H1 (cell line): ENCODE results near the gene TRIP13. TPM values are rescaled to one million over a fixed set of nuclear protein-coding genes. Genes with fewer than 3 reads are reported as not detected.

ENCODE experiments used
- SP1 ChIP-seq: IDR thresholded peaks from 2 replicates; pipeline ENCODE4 v1.6.1; 2011; ENCODE audit warnings: low read depth, low read length
- polyA plus RNA-seq, 7 experiments: library from polyadenylated mRNA; depleted of rRNA in 3 of 7; stranded (reverse) in 5 of 7; unstranded in 2 of 7; fragments of >200 nt in 5 of 7; fragments of 200-250 nt in 2 of 7; gene quantifications; 1 replicate in 5 of 7; 2 replicates in 1 of 7; 4 replicates in 1 of 7; pipeline versions ENCODE4 v1.2.1 to v1.2.3, GENCODE V29; 2011 to 2013; ENCODE audit warnings: missing spikeins in 2 of 7, mixed read lengths in 2 of 7
- total RNA-seq: library from RNA; stranded (reverse); fragmentation: NEBNext Ultra II Directional; extraction: Animal tissue kit (Norgen Biotek cat#: 25700); gene quantifications from 2 replicates; pipeline ENCODE4 v1.2.1, GENCODE V29; 2021
- TF ChIP-seq, protein P1 (sequence below): IDR thresholded peaks from 2 replicates; pipeline ENCODE4 v1.6.1; 2011; ENCODE audit warnings: low read length, improper control_type of control experiment

TRIP13 gene
- total and polyA plus RNA-seq, 2 of the 8 experiments (the other 6 are each of a cell fraction or from before 2014, with no cell fraction given) = 20.0 to 39.2 TPM

- TF ChIP-seq, protein P1, sequence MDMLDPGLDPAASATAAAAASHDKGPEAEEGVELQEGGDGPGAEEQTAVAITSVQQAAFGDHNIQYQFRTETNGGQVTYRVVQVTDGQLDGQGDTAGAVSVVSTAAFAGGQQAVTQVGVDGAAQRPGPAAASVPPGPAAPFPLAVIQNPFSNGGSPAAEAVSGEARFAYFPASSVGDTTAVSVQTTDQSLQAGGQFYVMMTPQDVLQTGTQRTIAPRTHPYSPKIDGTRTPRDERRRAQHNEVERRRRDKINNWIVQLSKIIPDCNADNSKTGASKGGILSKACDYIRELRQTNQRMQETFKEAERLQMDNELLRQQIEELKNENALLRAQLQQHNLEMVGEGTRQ = no peak
- no peak for TF ChIP-seq SP1
Observed at GRCh38 chr5:900781-901180, 8.1 kb downstream of the TRIP13 start (continued).
